Measurements from ENCODE around the gene IFT20. TPM values are rescaled to one million over a fixed set of nuclear protein-coding genes. Genes with fewer than 3 reads are reported as not detected.

Gene IFT20
- total RNA-seq, 1 experiment from 2014 or later, result 41.9 TPM

DNA sequence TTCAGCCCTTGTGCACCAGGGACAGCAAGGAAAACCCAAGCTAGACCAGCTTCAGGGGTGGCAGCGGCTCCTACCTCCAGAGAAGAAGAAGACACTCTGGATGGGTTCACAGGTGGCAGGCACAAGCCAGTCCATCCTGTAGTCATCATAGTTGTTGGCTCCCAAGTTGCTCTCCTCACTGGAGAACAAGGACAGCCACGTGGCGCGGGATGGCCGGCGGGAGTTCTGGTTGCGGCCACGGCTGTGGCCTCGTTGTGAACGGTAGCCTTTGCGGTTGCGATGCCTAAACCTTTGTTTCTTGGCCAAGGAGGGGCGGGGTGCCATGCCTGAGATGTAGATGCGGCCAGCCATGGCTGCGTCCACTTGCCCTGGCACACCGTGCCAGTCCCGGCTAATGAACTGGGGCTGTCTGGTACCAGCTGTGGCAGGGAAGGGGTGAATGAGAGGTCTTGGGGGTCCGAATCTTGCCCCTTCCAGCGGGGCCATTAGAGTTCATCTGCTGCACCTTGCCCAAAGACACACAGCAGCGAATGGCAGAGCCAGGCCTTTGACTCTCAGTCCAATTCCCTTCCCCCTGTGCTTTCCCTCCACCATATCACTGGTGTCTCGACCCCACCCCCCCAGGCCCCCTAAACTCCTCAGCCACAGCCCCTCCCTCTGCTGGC is 32.5 kb upstream of the IFT20 start:
- H3K27me3 ChIP-seq, result no peaks in the 10 kb centered on the region
- H3K36me3 ChIP-seq, result peaks cover 5% of the 10 kb centered on the region; the same call in 1 of the 2 replicates
- H3K9me3 ChIP-seq, result no peaks in the 10 kb centered on the region
- no peak for DNase-seq
- no peak overlapping the region for H3K4me3 ChIP-seq

DNA sequence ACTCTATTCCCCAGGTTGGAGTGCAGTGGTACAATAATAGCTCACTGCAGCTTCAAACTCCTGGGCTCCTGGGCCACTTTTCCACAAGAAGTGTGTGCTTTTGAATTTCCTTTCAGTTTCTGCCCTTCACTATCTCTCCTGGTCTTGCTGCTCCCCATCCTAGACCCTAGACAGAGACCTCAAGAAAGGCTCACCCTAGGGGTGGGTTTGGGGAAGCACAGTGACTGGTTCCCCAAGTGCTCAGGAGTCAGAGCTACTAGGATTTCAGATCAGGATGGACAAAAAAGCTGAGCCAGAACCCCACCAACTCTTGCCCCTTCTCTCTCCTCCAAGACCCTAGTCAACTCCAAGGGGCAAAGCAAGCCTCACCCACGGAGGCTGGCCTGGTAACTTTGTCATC is 31.3 kb upstream of the IFT20 start:
- Histone ChIP-seq H3K27me3 (no peaks in the 10 kb centered on the region), H3K4me3 (no peak overlapping the region), H3K9me3 (no peaks in the 10 kb centered on the region), H3K36me3 (peaks cover 10% of the 10 kb centered on the region)
- DNase-seq, result no peak

DNA sequence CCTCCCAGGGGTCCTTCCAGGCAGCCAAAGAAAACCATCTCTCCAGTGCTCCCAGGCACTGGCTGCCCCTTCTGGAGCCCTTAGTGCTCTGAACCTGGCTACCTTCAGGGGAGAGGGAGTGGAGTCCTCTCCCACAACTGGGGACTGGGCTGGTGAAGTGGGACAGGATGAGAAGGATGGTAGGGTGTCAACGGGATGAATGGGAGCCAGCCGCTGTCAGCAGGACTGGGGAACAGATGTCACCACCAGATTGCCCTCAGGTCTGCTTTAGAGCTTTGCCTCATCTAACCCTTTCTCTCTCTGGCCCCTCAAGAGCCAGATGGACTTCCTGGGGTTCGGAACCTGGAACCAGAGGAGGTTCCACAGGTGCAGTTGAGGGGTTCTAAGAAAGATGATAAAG is 30.2 kb upstream of the IFT20 start:
- no peak for DNase-seq
- Histone ChIP-seq H3K4me3 (no peak overlapping the region), H3K36me3 (peaks cover 16% of the 10 kb centered on the region)

DNA sequence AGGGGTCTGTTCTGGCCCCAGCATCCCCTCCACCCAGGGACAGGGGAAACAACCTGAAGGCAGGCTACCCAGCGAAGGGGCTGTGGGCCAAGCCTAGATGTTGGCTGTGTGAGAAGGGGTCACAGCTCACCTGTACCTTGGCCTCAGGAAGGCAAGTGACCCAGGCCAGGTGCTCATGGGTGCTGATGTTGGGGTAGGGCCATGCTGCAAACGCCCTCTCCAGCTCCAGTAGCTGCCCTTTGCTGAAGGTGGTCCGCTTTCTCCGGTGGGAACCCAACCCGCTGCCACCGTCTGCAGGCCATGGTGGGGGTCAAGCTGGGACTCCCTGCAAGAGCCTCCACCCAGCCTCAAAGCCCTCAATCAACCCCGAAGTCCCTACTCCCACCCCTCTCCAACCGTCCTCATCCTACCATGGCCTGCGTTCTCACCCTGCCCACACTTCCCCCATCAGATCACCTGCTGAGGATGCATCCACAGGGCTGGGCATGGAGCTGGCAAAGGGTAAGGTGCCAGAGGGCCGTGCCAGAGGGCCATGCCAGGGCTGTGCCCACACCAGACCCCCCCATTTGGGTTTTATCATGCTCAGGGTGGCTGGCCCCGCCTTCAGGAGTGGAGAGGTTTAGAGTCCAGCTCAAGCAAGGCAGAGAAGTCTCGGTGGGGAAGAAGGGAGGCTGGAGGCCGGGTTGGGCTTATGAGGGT is 29.5 kb upstream of the IFT20 start, which contains the start of gene SEBOX:
SEBOX (minus strand) TSS at position 535 of the 699 bp plus-strand sequence; CDS start at position 487, 48 bp downstream.
- DNase-seq, result no peak
- no peak within 1 kb of the TSS for H3K4me3 ChIP-seq
- peaks cover 22% of the 10 kb centered on the region for H3K36me3 ChIP-seq
- H3K27me3 ChIP-seq, result no peaks in the 10 kb centered on the region
- no peaks in the 10 kb centered on the region for H3K9me3 ChIP-seq

More for the DNA sequence above, 30.2 kb upstream of the IFT20 start:
- Histone ChIP-seq H3K9me3 (no peaks in the 10 kb centered on the region), H3K27me3 (no peaks in the 10 kb centered on the region)

DNA sequence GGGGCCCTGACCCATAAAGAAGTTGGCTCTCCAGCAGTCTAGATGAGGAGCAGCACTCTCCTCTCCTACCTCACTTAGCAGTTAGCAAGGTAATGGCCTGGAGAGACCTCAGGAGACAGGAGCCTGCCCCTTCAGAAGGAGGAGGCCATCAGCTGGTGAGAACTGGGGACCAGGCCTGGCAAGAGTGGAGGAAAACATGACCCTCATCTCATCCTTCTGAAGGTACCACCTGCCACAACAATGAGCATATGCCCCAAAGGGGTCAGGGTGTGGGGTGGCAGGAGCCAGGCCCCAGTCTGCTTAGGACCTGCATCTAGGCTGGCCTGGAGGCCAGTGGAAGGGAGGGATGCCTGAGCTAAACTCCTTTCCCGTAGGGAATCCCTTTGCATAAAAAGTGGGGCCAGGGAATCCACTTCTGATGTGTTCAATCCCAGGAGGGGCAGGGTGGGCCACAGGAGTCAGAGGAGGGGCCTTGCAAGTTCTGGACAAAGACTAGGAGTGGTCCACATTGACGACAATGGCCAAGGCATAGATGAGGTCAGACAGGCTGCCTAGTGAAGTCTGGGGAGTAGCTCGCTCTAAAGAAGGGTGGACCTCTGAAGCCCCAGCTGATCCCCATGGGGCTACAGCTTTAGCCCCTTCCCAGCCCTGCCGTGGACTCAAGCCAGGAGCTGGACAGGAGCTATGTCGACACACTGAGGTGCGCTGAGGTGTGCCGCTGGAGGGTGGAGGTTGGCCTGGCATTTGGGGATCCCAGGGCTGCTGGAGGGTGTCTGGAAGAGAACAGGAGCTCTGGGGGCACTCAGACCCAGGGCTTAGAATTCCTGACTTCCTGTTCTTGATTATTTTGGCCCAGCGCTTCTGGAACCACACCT is 28.7 kb upstream of the IFT20 start:
- Histone ChIP-seq H3K9me3 (no peaks in the 10 kb centered on the region), H3K36me3 (peaks cover 22% of the 10 kb centered on the region), H3K27me3 (no peaks in the 10 kb centered on the region), H3K4me3 (no peak overlapping the region)
- DNase-seq, result no peak

DNA sequence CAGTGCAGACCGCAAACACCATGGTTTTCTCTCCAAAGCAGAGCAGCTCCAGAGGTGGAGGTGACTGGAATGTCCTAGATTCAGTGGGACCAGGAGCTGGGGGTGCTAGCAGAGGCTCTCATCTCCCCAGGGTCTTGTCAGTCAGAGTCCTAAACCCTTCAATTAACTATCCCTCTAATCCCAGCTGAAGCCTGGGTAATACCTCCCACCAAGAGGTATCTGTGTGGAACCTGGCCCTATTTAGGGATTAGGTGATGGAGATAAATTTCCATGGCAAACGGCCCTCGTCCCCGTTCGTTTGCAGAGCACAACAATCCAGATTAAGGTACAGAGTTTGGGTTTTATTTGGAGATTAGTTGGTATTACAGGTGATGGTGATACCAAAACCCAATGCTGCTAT is 27.9 kb upstream of the IFT20 start:
- H3K4me3 ChIP-seq, result no peak overlapping the region
- peaks cover 22% of the 10 kb centered on the region for H3K36me3 ChIP-seq
- H3K9me3 ChIP-seq, result no peaks in the 10 kb centered on the region
- no peak for DNase-seq
- no peaks in the 10 kb centered on the region for H3K27me3 ChIP-seq

DNA sequence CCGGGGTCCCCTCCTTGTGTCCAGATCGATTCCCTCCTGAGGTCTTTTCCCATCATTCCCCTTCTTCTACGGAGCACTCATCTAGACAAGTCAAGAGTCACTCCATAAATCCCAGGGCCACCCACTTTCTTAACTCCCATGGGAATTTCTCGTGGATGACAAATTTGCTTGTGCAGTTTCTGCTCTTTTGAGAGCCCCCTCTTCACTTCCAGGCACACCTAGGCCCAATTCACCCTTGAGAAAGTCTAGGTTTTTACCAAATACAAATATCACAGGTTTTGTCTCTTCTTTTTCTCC is 22.6 kb upstream of the IFT20 start:
- DNase-seq, result no peak
- H3K36me3 ChIP-seq, result peaks cover 45% of the 10 kb centered on the region
- H3K4me3 ChIP-seq, result peak overlapping the region; percentile 96
- no peaks in the 10 kb centered on the region for H3K9me3 ChIP-seq
- no peaks in the 10 kb centered on the region for H3K27me3 ChIP-seq

DNA sequence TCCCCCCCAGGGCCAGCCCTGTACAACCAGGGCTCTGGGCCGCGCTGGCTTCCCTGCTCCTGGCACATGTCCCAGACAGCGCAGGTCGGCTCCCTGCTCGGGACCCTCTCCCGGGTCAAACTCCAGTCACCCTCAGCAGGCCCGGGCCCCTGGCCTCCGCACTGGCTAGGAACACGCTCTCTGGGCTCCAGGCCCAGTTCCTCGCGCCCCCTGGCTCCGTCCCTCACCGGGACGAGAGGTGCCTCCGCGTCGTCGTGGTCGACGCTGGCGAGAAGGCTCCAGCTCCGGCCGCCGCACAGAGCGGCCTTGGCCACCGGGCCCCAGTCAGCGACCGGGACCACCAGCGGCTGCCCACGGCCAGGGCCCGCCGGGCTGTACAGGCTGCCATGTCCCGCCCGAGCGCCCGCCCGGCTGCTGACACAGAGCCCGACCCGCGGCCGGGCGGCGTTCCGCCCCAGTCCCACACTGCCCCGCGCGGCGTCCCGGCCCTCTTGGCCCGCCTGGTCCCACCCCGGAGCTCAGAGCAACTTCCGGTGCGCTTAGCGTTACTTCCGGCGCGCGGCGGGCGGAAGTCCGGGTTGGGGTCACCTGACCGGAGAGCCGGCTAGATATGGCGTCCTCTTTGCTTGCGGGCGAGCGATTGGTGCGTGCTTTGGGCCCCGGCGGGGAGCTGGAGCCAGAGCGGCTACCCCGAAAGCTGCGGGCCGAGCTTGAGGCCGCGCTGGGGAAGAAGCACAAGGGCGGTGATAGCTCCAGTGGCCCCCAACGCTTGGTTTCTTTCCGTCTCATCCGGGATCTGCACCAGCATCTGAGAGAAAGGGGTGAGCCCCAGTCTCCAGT is 22.0 kb upstream of the IFT20 start, which contains the start of gene POLDIP2:
POLDIP2 (minus strand) TSS at position 467 of the 840 bp plus-strand sequence; CDS start at position 388, 79 bp downstream.
- peak; percentile 98 for DNase-seq
- Histone ChIP-seq H3K36me3 (peaks cover 50% of the 10 kb centered on the region), H3K27me3 (no peaks in the 10 kb centered on the region), H3K9me3 (no peaks in the 10 kb centered on the region), H3K4me3 (peak within 1 kb of the TSS; percentile 96)

DNA sequence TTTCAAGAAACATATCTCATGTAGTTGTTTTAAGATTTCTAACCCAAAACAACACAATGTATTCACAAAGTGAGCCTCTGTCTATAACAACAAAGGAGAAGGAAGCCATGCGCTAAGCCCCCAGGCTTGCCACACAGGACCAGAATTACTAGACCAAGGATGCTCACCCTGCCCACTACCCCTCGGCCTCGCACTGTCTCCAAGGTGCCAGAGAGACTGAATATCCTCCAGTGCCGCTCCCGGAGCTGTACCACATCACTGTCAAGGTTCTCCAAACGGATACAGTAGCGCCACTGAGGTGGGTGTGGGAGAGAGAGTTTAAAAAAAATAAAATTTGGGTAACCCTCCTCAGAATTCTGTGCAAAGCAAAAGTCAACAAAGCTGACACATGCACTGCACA is 15.0 kb upstream of the IFT20 start:
- Histone ChIP-seq H3K36me3 (peaks cover 86% of the 10 kb centered on the region), H3K27me3 (no peaks in the 10 kb centered on the region), H3K4me3 (no peak overlapping the region), H3K9me3 (no peaks in the 10 kb centered on the region)
- no peak for DNase-seq

DNA sequence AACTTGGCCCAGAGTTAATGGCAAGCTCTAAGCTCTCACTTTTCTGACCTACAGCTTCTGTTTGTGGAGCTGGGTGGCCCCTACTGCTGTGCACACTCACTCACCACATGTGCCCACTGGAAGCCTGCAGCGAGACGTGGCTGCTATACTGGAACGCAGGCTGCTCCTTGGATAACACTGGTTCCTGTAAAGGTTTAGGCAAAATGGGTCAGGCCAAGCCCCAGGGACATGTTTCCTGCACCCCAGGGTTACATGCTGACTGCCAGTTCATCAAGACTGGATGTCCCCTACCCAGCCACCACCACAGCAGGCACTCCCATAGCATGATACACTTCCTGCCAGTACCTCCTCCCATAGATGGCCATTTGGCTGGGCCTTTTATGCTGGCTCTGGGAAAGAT is 13.7 kb upstream of the IFT20 start:
- Histone ChIP-seq H3K36me3 (peaks cover 86% of the 10 kb centered on the region), H3K4me3 (no peak overlapping the region), H3K27me3 (no peaks in the 10 kb centered on the region), H3K9me3 (no peaks in the 10 kb centered on the region)
- DNase-seq, result no peak

DNA sequence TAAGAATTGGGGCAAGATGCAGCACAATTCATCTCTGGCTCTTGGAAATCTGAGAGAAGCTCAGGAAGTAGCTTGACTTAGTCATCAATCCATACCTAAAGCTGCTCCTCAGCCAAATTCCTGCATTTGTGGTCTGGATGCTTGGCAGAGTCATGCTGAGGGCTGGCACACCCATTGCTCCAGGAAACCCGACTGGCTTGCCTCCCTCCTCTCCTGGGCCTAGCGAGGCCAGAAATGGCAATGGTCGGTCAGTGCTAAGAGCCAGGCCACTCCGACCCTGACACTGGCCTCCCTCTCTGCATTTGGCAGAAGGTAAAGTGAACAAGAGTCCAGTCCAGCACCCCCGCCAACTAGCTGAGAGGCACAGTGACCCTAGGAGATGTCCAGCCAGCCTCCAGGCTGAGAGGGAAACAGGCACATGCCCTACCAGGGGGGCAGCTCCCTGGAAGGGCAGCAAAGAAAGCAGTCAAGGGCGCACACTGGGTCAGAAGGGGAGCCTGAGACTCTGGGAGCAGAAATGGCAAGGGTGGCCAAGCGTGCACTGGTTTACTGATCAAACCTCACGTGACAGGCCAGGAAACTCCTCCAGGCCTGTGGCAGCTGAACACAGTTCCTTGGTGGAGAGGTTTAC is 12.1 kb upstream of the IFT20 start:
- H3K27me3 ChIP-seq, result no peaks in the 10 kb centered on the region
- DNase-seq, result peak; percentile 97
- no peak overlapping the region for H3K4me3 ChIP-seq
- no peaks in the 10 kb centered on the region for H3K9me3 ChIP-seq
- peaks cover 84% of the 10 kb centered on the region for H3K36me3 ChIP-seq

DNA sequence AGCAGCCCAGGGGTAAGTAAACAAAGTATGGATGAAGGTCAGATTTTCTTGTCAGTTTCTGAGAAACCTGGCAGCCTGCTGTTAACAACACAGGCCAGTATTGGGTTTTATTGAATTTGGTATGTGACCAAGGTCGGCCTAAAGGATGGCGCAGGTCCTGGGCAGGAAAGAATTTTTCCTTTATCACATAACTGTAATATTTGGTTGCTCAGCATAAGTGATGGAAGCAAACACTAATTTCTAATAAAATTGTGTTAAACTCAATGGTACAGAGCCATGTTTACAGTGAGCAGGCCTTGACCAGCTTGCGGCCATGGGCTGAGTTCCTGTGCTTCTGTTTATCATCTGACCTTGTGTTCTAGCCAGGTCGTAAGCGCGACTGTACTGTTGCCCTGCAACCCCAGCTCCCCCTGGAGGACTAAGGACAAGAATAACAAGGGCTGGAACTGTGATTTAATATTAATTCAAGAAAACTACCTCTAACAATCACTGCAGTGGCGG is 11.5 kb upstream of the IFT20 start:
- Histone ChIP-seq H3K36me3 (peaks cover 87% of the 10 kb centered on the region), H3K27me3 (no peaks in the 10 kb centered on the region), H3K4me3 (no peak overlapping the region), H3K9me3 (no peaks in the 10 kb centered on the region)
- peak; percentile 69 for DNase-seq

DNA sequence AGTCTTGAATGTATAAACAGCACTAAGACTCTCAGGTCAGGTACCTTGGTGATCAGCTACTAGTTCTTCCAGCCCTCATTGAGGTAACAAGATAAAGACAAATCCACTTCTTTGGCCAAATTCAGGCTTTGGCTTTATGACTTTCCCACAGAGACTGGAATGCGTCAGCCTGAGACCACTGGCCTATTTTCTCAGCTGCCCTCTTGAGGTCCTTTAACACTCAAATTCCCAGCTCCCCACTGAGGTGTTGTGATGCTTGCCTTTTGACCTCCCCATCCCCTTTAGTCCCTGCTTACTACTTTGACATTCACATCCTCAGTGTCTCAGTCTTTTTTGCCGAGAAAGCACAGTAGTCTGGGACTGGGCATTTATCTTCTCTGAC is 10.9 kb upstream of the IFT20 start:
- Histone ChIP-seq H3K36me3 (peaks cover 87% of the 10 kb centered on the region), H3K4me3 (no peak overlapping the region), H3K9me3 (no peaks in the 10 kb centered on the region), H3K27me3 (no peaks in the 10 kb centered on the region)
- no peak for DNase-seq

DNA sequence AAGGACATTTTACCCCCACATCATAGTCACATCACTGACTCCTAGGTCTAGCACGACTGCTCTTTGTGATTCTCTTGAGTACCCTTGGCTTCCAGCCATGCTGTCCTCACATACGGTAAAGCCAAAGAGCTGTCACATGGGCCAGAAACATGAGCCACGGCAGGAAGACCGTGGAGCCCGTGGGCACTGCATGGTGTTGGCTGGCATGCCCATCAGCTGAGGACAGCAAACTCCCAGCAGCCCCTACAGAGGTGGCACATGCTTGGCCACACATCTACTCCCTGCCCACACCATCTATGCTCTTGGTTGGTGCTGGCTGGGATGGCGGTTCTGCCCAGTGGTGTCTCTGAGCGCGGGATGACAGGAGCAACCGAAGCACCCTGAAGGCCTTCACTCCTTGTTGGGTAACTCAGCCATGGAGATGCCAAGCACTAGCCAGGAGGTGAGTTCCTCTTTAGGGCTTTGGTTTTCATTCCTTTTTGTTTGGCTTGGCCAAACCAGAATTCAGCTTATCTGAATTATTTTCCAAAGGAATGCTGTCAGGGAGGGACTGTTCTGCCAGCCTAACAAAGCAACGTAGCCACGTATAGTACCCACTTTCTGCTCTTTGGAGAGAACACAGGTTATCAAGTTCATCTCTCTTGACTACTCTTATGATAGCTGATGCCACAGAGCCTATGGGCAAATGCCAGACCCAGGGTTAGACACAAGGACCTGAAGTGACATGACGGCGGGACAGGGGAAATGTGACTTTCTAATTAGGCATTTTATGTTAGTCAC is 10.3 kb upstream of the IFT20 start:
- DNase-seq, result peak; percentile 22
- H3K9me3 ChIP-seq, result no peaks in the 10 kb centered on the region
- H3K4me3 ChIP-seq, result no peak overlapping the region
- no peaks in the 10 kb centered on the region for H3K27me3 ChIP-seq
- peaks cover 87% of the 10 kb centered on the region for H3K36me3 ChIP-seq

DNA sequence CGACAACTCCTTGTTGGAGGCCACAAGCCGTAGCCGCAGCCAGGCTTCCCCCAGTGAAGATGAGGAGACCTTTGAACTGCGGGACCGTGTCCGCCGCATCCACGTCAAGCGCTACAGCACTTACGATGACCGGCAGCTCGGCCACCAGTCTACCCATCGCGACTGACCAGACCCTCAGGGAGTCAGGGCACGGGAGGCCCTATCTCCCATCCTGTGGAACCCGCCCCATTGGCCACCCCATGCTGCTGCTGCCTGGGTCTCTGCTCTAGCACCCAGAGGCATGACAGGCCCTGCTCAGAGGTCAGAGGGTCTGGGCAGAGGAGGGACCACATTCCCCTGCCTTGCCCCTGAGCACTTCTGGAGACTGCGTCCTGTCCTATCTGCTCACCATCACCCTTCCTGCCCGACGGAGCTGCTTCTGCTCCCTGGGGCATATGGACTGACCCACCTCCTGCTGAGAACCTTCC is 9.2 kb upstream of the IFT20 start:
- H3K27me3 ChIP-seq, result no peaks in the 10 kb centered on the region
- DNase-seq, result no peak
- no peak overlapping the region for H3K4me3 ChIP-seq
- H3K36me3 ChIP-seq, result peaks cover 87% of the 10 kb centered on the region
- no peaks in the 10 kb centered on the region for H3K9me3 ChIP-seq

All from MG63 (cell line).